Caco-2 (cell line): ENCODE results near the gene CFAP68. TPM values are rescaled to one million over a fixed set of nuclear protein-coding genes. Genes with fewer than 3 reads are reported as not detected.

Experiments
- BruUV-seq: library from RNA; stranded (reverse); fragments of 400-500 nt; replicated peaks from 2 replicates; lab custom pipeline; 2021; lab: Mats Ljungman, UMichigan
- CTCF ChIA-PET: fragments of 300-600 bp; sonication (Branson Sonifier 250); formaldehyde crosslinking; loops from one replicate; lab custom pipeline; 2022; ENCODE audit warnings: antibody characterized with exemption; lab: Charles Lee
- POLR2A ChIA-PET: fragments of 300-600 bp; sonication (Branson Sonifier 250); formaldehyde crosslinking; loops from one replicate; lab custom pipeline; 2022; ENCODE audit warnings: antibody characterized with exemption; lab: Charles Lee
- DNase-seq, 2 experiments: peaks; one replicate each; pipeline versions ENCODE4 v3.0.0 to v3.0.0-alpha.2; 2020 to 2022
- H3K27me3 ChIP-seq: replicated peaks from 2 replicates; pipeline ENCODE4 v1.6.0; 2011; ENCODE audit warnings: low read length; ENCODE audit not compliant: control insufficient read depth, insufficient read depth
- H3K36me3 ChIP-seq: 2 replicates; pipeline ENCODE4 v1.5.1; 2011; ENCODE audit warnings: low read length; ENCODE audit not compliant: control insufficient read depth, insufficient read depth
- H3K4me1 ChIP-seq: fragments of 250-450 bp; sonication (Bioruptor Pico); 2 replicates; pipeline ENCODE4 v1.5.1; 2020; ENCODE audit warnings: mild to moderate bottlenecking
- H3K4me3 ChIP-seq: 2 replicates; pipeline ENCODE4 v1.5.1; 2011; ENCODE audit warnings: low read depth, mild to moderate bottlenecking, control low read depth, low read length
- H3K9me3 ChIP-seq: fragments of 250-450 bp; sonication (Bioruptor Pico); 2 replicates; pipeline ENCODE4 v1.5.1; 2020; ENCODE audit warnings: mild to moderate bottlenecking, moderate library complexity
- H3K27ac Mint-ChIP-seq: one replicate; pipeline ENCODE4 v1.8.0; 2022; ENCODE audit warnings: mixed read lengths; ENCODE audit not compliant: unreplicated experiment
- H3K27me3 Mint-ChIP-seq: one replicate; pipeline ENCODE4 v1.8.0; 2022; ENCODE audit warnings: mixed read lengths; ENCODE audit not compliant: insufficient read depth, unreplicated experiment
- H3K36me3 Mint-ChIP-seq: one replicate; pipeline ENCODE4 v1.8.0; 2022; ENCODE audit warnings: mild to moderate bottlenecking, mixed read lengths; ENCODE audit not compliant: insufficient read depth, unreplicated experiment
- H3K4me1 Mint-ChIP-seq: one replicate; pipeline ENCODE4 v1.8.0; 2022; ENCODE audit warnings: low read depth, mixed read lengths; ENCODE audit not compliant: unreplicated experiment
- H3K4me3 Mint-ChIP-seq: one replicate; pipeline ENCODE4 v1.8.0; 2022; ENCODE audit warnings: mild to moderate bottlenecking, moderate library complexity, mixed read lengths; ENCODE audit not compliant: unreplicated experiment
- H3K9me3 Mint-ChIP-seq: one replicate; pipeline ENCODE4 v1.8.0; 2022; ENCODE audit warnings: mixed read lengths; ENCODE audit not compliant: unreplicated experiment
- CTCF ChIP-seq, 2 experiments: fragments of 200-600 bp in 1 of 2; IDR thresholded peaks; 1 replicate in 1 of 2; 2 replicates in 1 of 2; pipeline versions ENCODE4 v1.5.1 to v1.8.0; 2011 to 2022; ENCODE audit warnings: antibody characterized with exemption in 1 of 2, control low read depth in 1 of 2, inconsistent platforms in 1 of 2, low read depth in 1 of 2, low read length in 1 of 2, mild to moderate bottlenecking in 1 of 2, moderate library complexity in 1 of 2; ENCODE audit not compliant: insufficient read depth in 1 of 2, severe bottlenecking in 1 of 2, unreplicated experiment in 1 of 2
- intact Hi-C: fragments of 100-400 bp; cut with micrococcal nuclease; formaldehyde crosslinking; loops from one replicate; pipeline ENCODE4 v1.10.0; 2022; ENCODE audit not compliant: unreplicated experiment
- total RNA-seq: library from RNA; stranded (reverse); gene quantifications from 2 replicates; pipeline ENCODE4 v1.2.3, GENCODE V29; 2022

Gene CFAP68
- total RNA-seq, 1 experiment from 2014 or later: 71.4 TPM

GRCh38 chr11:111921541-111922230 is 42.3 kb downstream of the CFAP68 start:
- POLR2A ChIA-PET: interaction anchor here (0.5 kb wide), 1 partner anchor 155 kb away, joined by 3 read pairs; the partner anchor contains the start of gene PPP2R1B
- no peak for DNase-seq
- Histone ChIP-seq H3K4me1 (peaks cover 33% of the 10 kb centered on the region), H3K27me3 (no peaks in the 10 kb centered on the region), H3K9me3 (no peaks in the 10 kb centered on the region), H3K36me3 (no peaks in the 10 kb centered on the region; the same call in 1 of the 2 replicates), H3K4me3 (no peak overlapping the region)
- CTCF ChIA-PET: no interaction called here
- no peak for TF ChIP-seq CTCF (IDR thresholded peaks at IDR 0.05; ENCODE audit: insufficient read depth in 1 of 2, low read depth in 1 of 2, low read length in 1 of 2, severe bottlenecking in 1 of 2, unreplicated experiment in 1 of 2)
- Mint-ChIP-seq H3K27me3 (no peaks in the 10 kb centered on the region), H3K27ac (no peak overlapping the region), H3K36me3 (peaks cover 5% of the 10 kb centered on the region), H3K4me1 (peaks cover 50% of the 10 kb centered on the region), H3K4me3 (no peak overlapping the region), H3K9me3 (no peaks in the 10 kb centered on the region)
- BruUV-seq: no TSS peak
- intact Hi-C loops: no loop called here

DNA sequence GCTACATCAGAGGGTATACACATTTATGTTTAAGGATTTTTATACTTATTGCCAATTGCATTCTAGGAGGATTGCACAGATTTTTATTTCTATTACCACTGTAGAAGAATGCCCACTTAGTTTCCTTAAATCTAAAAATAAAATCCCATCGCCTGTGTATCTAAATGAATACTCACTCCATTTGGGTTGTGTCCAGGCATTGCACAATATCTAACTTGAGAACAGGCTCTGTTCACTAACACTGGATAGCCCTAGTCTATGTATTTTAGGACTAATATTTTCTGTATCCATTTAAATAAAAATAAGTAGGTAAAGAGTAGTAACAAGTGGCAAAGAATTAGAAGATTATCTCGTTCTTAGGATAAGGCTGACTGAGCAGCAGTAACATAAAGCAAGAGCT is 43.5 kb downstream of the CFAP68 start:
- Histone ChIP-seq H3K27me3 (no peaks in the 10 kb centered on the region), H3K36me3 (no peaks in the 10 kb centered on the region; the same call in 1 of the 2 replicates), H3K4me3 (no peak overlapping the region), H3K4me1 (peaks cover 32% of the 10 kb centered on the region), H3K9me3 (no peaks in the 10 kb centered on the region)
- H3K27me3 Mint-ChIP-seq: no peaks in the 10 kb centered on the region
- POLR2A ChIA-PET: no interaction called here
- no peak overlapping the region for H3K4me3 Mint-ChIP-seq
- H3K4me1 Mint-ChIP-seq: peaks cover 49% of the 10 kb centered on the region
- intact Hi-C loops: no loop called here
- no peak overlapping the region for H3K27ac Mint-ChIP-seq
- CTCF ChIA-PET: no interaction called here
- H3K9me3 Mint-ChIP-seq: no peaks in the 10 kb centered on the region
- no TSS peak for BruUV-seq
- H3K36me3 Mint-ChIP-seq: peaks cover 14% of the 10 kb centered on the region
- DNase-seq: no peak
- no peak for TF ChIP-seq CTCF (IDR thresholded peaks at IDR 0.05; ENCODE audit: insufficient read depth in 1 of 2, low read depth in 1 of 2, low read length in 1 of 2, severe bottlenecking in 1 of 2, unreplicated experiment in 1 of 2)

DNA sequence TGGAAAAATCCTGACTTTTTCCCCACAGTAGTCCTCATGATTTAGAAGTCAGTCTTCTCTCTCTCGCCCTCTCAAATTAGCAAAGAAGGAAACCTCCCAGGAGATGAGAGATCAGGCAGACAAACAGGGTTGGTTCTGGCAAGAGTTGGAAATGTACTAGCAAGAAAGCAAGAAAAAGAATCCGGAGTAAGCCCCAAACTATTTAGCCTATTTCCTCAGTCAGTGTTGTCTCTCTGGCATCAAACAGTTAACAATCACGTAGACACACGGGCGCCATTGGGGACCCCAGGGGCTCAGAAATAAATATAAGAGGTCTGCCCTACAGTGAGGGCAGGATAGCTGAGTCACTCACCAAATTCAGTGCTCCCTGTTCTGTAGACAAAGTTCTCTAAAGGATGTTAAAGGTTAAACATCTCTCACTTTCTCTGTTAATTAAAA is 44.0 kb downstream of the CFAP68 start:
- Mint-ChIP-seq H3K4me3 (no peak overlapping the region), H3K4me1 (peaks cover 44% of the 10 kb centered on the region)
- CTCF ChIA-PET: interaction anchor here (0.5 kb wide), 1 partner anchor 910 kb away, joined by 3 read pairs; no protein-coding TSS in a partner anchor

More for the DNA sequence above, 44.0 kb downstream of the CFAP68 start:
- POLR2A ChIA-PET: no interaction called here
- intact Hi-C loops: no loop called here
- H3K27me3 Mint-ChIP-seq: no peaks in the 10 kb centered on the region
- TF ChIP-seq CTCF (IDR thresholded peaks at IDR 0.05; ENCODE audit: insufficient read depth in 1 of 2, low read depth in 1 of 2, low read length in 1 of 2, severe bottlenecking in 1 of 2, unreplicated experiment in 1 of 2): no peak
- no peaks in the 10 kb centered on the region for H3K9me3 ChIP-seq
- H3K36me3 Mint-ChIP-seq: peaks cover 14% of the 10 kb centered on the region
- H3K4me3 ChIP-seq: no peak overlapping the region
- H3K36me3 ChIP-seq: no peaks in the 10 kb centered on the region; the same call in 1 of the 2 replicates
- H3K9me3 Mint-ChIP-seq: no peaks in the 10 kb centered on the region
- H3K27ac Mint-ChIP-seq: peak overlapping the region; percentile 96
- no TSS peak for BruUV-seq
- peaks cover 26% of the 10 kb centered on the region for H3K4me1 ChIP-seq
- no peak for DNase-seq
- H3K27me3 ChIP-seq: no peaks in the 10 kb centered on the region
